IgD-negative memory B cell (primary cell): ENCODE measurements around the gene LIPM. TPM values are rescaled to one million over a fixed set of nuclear protein-coding genes. Genes with fewer than 3 reads are reported as not detected.

Experiments
- H3K27ac Mint-ChIP-seq, 3 donors: one replicate each; pipeline ENCODE4 v1.8.0; 2020 to 2022; ENCODE audit warnings: mild to moderate bottlenecking in 3 of 3, mixed read lengths in 3 of 3, moderate library complexity in 1 of 3
- H3K27me3 Mint-ChIP-seq: one replicate; pipeline ENCODE4 v1.8.0; 2021; ENCODE audit warnings: mixed read lengths
- H3K36me3 Mint-ChIP-seq: one replicate; pipeline ENCODE4 v1.8.0; 2020; ENCODE audit warnings: mild to moderate bottlenecking, mixed read lengths
- H3K4me1 Mint-ChIP-seq, 3 donors: one replicate each; pipeline ENCODE4 v1.8.0; 2020 to 2022; ENCODE audit warnings: mixed read lengths in 3 of 3, mild to moderate bottlenecking in 1 of 3
- H3K4me3 Mint-ChIP-seq, 4 donors: one replicate each; pipeline ENCODE4 v1.8.0; 2020 to 2022; ENCODE audit warnings: mild to moderate bottlenecking in 4 of 4, mixed read lengths in 4 of 4, moderate library complexity in 3 of 4
- H3K9me3 Mint-ChIP-seq, 3 donors: one replicate each; pipeline ENCODE4 v1.8.0; 2020 to 2021; ENCODE audit warnings: mixed read lengths in 3 of 3, mild to moderate bottlenecking in 1 of 3
- polyA plus RNA-seq: library from polyadenylated mRNA; unstranded; fragments of 300-500 nt; fragmentation: Illumina TruSeq; gene quantifications from one replicate; pipeline ENCODE4 v1.2.3, GENCODE V29; 2021

Gene LIPM
- polyA plus RNA-seq, 1 donor from 2014 or later, result not detected

GRCh38 chr10:88787463-88787862 lies 15.1 kb upstream of the LIPM start:
- no peaks in the 10 kb centered on the region for H3K4me1 Mint-ChIP-seq
- no peaks in the 10 kb centered on the region for H3K9me3 Mint-ChIP-seq
- H3K36me3 Mint-ChIP-seq, result no peaks in the 10 kb centered on the region
- H3K27ac Mint-ChIP-seq, result no peak overlapping the region
- peaks cover 3% of the 10 kb centered on the region for H3K27me3 Mint-ChIP-seq
- no peak overlapping the region for H3K4me3 Mint-ChIP-seq

GRCh38 chr10:88788924-88789323 lies 13.6 kb upstream of the LIPM start:
- no peak overlapping the region for H3K27ac Mint-ChIP-seq
- H3K27me3 Mint-ChIP-seq, result peaks cover 2% of the 10 kb centered on the region
- no peak overlapping the region for H3K4me3 Mint-ChIP-seq

GRCh38 chr10:88791924-88792323 lies 10.6 kb upstream of the LIPM start:
- Mint-ChIP-seq H3K27me3 (peaks cover 2% of the 10 kb centered on the region), H3K36me3 (no peaks in the 10 kb centered on the region), H3K4me3 (no peak overlapping the region), H3K9me3 (no peaks in the 10 kb centered on the region), H3K4me1 (peaks cover 0 to 2% (median 0%) of the 10 kb centered on the region in 3 donors), H3K27ac (no peak overlapping the region)

More at GRCh38 chr10:88788924-88789323, 13.6 kb upstream of the LIPM start:
- peaks cover 0 to 2% (median 0%) of the 10 kb centered on the region in 3 donors for H3K4me1 Mint-ChIP-seq
- H3K9me3 Mint-ChIP-seq, result no peaks in the 10 kb centered on the region
- H3K36me3 Mint-ChIP-seq, result no peaks in the 10 kb centered on the region

- H3K4me3 Mint-ChIP-seq, result no peak overlapping the region
- H3K27ac Mint-ChIP-seq, result no peak overlapping the region
- no peaks in the 10 kb centered on the region for H3K36me3 Mint-ChIP-seq
Observed at GRCh38 chr10:88792661-88793060, 9.9 kb upstream of the LIPM start.

GRCh38 chr10:88793712-88794299 lies 8.7 kb upstream of the LIPM start:
- Mint-ChIP-seq H3K4me1 (peaks cover 0 to 2% (median 0%) of the 10 kb centered on the region in 3 donors), H3K4me3 (no peak overlapping the region), H3K9me3 (no peaks in the 10 kb centered on the region), H3K27ac (no peak overlapping the region), H3K27me3 (peaks cover 5% of the 10 kb centered on the region), H3K36me3 (no peaks in the 10 kb centered on the region)

More at GRCh38 chr10:88792661-88793060, 9.9 kb upstream of the LIPM start:
- H3K9me3 Mint-ChIP-seq, result no peaks in the 10 kb centered on the region
- H3K4me1 Mint-ChIP-seq, result peaks cover 0 to 2% (median 0%) of the 10 kb centered on the region in 3 donors
- H3K27me3 Mint-ChIP-seq, result peaks cover 2% of the 10 kb centered on the region

GRCh38 chr10:88794731-88795130 lies 7.8 kb upstream of the LIPM start:
- Mint-ChIP-seq H3K4me1 (peaks cover 0 to 2% (median 0%) of the 10 kb centered on the region in 3 donors), H3K36me3 (no peaks in the 10 kb centered on the region), H3K27me3 (peaks cover 5% of the 10 kb centered on the region), H3K4me3 (no peak overlapping the region), H3K27ac (no peak overlapping the region), H3K9me3 (no peaks in the 10 kb centered on the region)

GRCh38 chr10:88800152-88801125 lies 2.1 kb upstream of the LIPM start:
- Mint-ChIP-seq H3K4me1 (no peaks in the 10 kb centered on the region), H3K36me3 (no peaks in the 10 kb centered on the region), H3K9me3 (peaks cover 0 to 3% (median 0%) of the 10 kb centered on the region in 3 donors), H3K27ac (no peak overlapping the region), H3K27me3 (peaks cover 3% of the 10 kb centered on the region), H3K4me3 (no peak overlapping the region)

GRCh38 chr10:88803641-88804040 lies 1.1 kb downstream of the LIPM start:
- Mint-ChIP-seq H3K27ac (no peak overlapping the region), H3K4me1 (no peaks in the 10 kb centered on the region), H3K9me3 (peaks cover 0 to 3% (median 0%) of the 10 kb centered on the region in 3 donors), H3K36me3 (no peaks in the 10 kb centered on the region), H3K4me3 (no peak overlapping the region), H3K27me3 (no peaks in the 10 kb centered on the region)

- no peaks in the 10 kb centered on the region for H3K36me3 Mint-ChIP-seq
- no peaks in the 10 kb centered on the region for H3K4me1 Mint-ChIP-seq
- H3K27ac Mint-ChIP-seq, result peak overlapping the region in 1 of 3 donors; percentile 25
- peaks cover 0 to 3% (median 0%) of the 10 kb centered on the region in 3 donors for H3K9me3 Mint-ChIP-seq
- H3K27me3 Mint-ChIP-seq, result no peaks in the 10 kb centered on the region
- H3K4me3 Mint-ChIP-seq, result no peak overlapping the region
Observed at GRCh38 chr10:88804083-88804812, 1.7 kb downstream of the LIPM start.

GRCh38 chr10:88805361-88805760 lies 2.8 kb downstream of the LIPM start:
- Mint-ChIP-seq H3K36me3 (no peaks in the 10 kb centered on the region), H3K4me3 (no peak overlapping the region), H3K4me1 (peaks cover 0 to 4% (median 0%) of the 10 kb centered on the region in 3 donors), H3K9me3 (peaks cover 0 to 3% (median 0%) of the 10 kb centered on the region in 3 donors), H3K27ac (no peak overlapping the region), H3K27me3 (no peaks in the 10 kb centered on the region)

GRCh38 chr10:88805924-88806323 lies 3.4 kb downstream of the LIPM start:
- Mint-ChIP-seq H3K36me3 (no peaks in the 10 kb centered on the region), H3K27ac (no peak overlapping the region), H3K27me3 (no peaks in the 10 kb centered on the region), H3K9me3 (peaks cover 0 to 3% (median 0%) of the 10 kb centered on the region in 3 donors), H3K4me1 (peaks cover 0 to 4% (median 0%) of the 10 kb centered on the region in 3 donors), H3K4me3 (no peak overlapping the region)

- H3K36me3 Mint-ChIP-seq, result no peaks in the 10 kb centered on the region
- no peaks in the 10 kb centered on the region for H3K9me3 Mint-ChIP-seq
- H3K4me3 Mint-ChIP-seq, result no peak overlapping the region
- H3K27me3 Mint-ChIP-seq, result no peaks in the 10 kb centered on the region
- peaks cover 0 to 4% (median 0%) of the 10 kb centered on the region in 3 donors for H3K4me1 Mint-ChIP-seq
- H3K27ac Mint-ChIP-seq, result no peak overlapping the region
Observed at GRCh38 chr10:88809621-88810020, 7.1 kb downstream of the LIPM start.

- Mint-ChIP-seq H3K9me3 (no peaks in the 10 kb centered on the region), H3K27me3 (no peaks in the 10 kb centered on the region), H3K27ac (no peak overlapping the region), H3K36me3 (no peaks in the 10 kb centered on the region), H3K4me1 (peaks cover 0 to 4% (median 0%) of the 10 kb centered on the region in 3 donors), H3K4me3 (no peak overlapping the region)
Observed at GRCh38 chr10:88810196-88810961, 7.8 kb downstream of the LIPM start.

- Mint-ChIP-seq H3K27ac (no peak overlapping the region), H3K4me3 (no peak overlapping the region), H3K9me3 (no peaks in the 10 kb centered on the region), H3K4me1 (peaks cover 0 to 4% (median 0%) of the 10 kb centered on the region in 3 donors), H3K27me3 (no peaks in the 10 kb centered on the region), H3K36me3 (no peaks in the 10 kb centered on the region)
Observed at GRCh38 chr10:88813200-88813599, 10.7 kb downstream of the LIPM start.
